Astrocyte (in vitro differentiated cells and primary cell): ENCODE measurements around the gene CCS.

Source experiments
- CTCF ChIP-seq: IDR thresholded peaks from 2 replicates; pipeline ENCODE4 v1.5.1; 2011; ENCODE audit warnings: low read depth, mild to moderate bottlenecking, inconsistent platforms, low read length, moderate library complexity; ENCODE audit not compliant: insufficient read depth
- EZH2 ChIP-seq: IDR thresholded peaks from 2 replicates; pipeline ENCODE4 v1.6.1; 2012; ENCODE audit warnings: mild to moderate bottlenecking, low read length, inconsistent platforms; ENCODE audit not compliant: insufficient read depth

- TF ChIP-seq CTCF (no peak), EZH2 (no peak)
Measured at GRCh38 chr11:66593303-66593635, 284 bp downstream of the CCS start.
